AG09309 (cell line): ENCODE results near the gene MYO1F.
A peak's percentile ranks its signal among the peaks of the same experiment; 100 is the strongest.

Experiments
- DNase-seq: peaks from one replicate; pipeline ENCODE4 v3.0.0-alpha.2; 2010; ENCODE audit warnings: low read depth
- H3K4me3 ChIP-seq: 2 replicates; pipeline ENCODE4 v1.5.1; 2011; ENCODE audit warnings: mild to moderate bottlenecking, low read depth, low read length, moderate library complexity; ENCODE audit not compliant: control insufficient read depth
- CTCF ChIP-seq: IDR thresholded peaks from 2 replicates; pipeline ENCODE4 v1.5.1; 2011; ENCODE audit warnings: mild to moderate bottlenecking, low read depth, low read length, inconsistent platforms; ENCODE audit not compliant: insufficient read depth, control insufficient read depth; ENCODE audit errors: missing control alignments

MYO1F gene

GRCh38 chr19:8610936-8611300, 33.7 kb upstream of the MYO1F start:
- no peak overlapping the region for H3K4me3 ChIP-seq
- no peak for DNase-seq
- no peak for TF ChIP-seq CTCF

GRCh38 chr19:8610041-8610935, 33.0 kb upstream of the MYO1F start, which contains the start of gene ADAMTS10:
ADAMTS10 (minus strand) TSS chr19:8610715; CDS start chr19:8605710, 5,005 bp downstream.
- no peak for DNase-seq
- peak within 1 kb of the TSS; percentile 48 for H3K4me3 ChIP-seq
- no peak for TF ChIP-seq CTCF

- no peak for DNase-seq
- no peak for TF ChIP-seq CTCF
- peak overlapping the region; percentile 48 for H3K4me3 ChIP-seq
Measured at GRCh38 chr19:8609279-8610040, 32.2 kb upstream of the MYO1F start.

- DNase-seq: no peak
- no peak for TF ChIP-seq CTCF
- H3K4me3 ChIP-seq: peak overlapping the region; percentile 48
Measured at GRCh38 chr19:8608941-8609278, 31.7 kb upstream of the MYO1F start.

DNA sequence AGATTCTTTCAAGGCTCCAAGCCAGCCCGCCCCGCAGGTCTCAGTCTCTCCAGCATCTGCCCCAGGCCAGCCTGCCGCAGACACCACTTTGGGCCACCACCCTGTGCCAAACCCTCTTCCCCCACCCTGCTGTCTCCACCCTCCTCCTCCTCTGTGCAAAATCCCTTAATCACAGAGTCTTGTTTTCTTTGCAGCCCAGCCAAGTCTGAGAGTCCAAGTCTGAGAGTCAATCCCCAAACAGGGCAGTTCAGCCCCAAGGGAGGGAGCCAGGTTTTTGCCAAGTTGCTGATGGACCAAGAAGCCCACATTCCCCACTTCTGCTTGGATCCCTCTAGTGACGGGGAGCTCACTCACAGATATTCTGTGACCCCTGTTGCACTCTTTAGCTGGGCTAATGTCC, 30.1 kb upstream of the MYO1F start:
- no peak overlapping the region for H3K4me3 ChIP-seq
- no peak for DNase-seq
- no peak for TF ChIP-seq CTCF

DNA sequence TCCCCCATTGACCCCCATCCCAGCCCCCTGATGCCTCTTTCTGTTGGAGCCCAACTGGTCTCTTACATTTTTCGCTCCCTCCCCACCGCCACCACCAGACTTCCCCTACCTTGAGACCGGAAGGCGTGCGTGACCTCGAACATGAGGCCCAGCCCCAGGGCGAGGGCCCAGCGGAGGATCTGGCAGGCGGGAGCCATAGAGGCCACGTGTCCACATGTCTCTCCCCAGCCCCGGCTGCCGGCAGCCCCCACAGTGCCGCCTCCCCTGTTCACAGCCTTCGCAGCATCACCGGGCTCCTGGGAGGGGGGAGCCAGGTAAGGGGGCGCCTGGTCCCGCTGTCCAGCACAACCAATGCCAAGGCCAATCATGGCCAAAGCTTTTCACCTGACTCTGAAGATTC, 28.3 kb upstream of the MYO1F start:
- DNase-seq: no peak
- no peak overlapping the region for H3K4me3 ChIP-seq
- no peak for TF ChIP-seq CTCF
